ENCODE measurements around the gene SLC35F5.

- TF ChIP-seq TAF1 (IDR thresholded peaks at IDR 0.05; ENCODE audit: borderline replicate concordance, insufficient read depth, low read length) (no peak), POLR2AphosphoS5 (IDR thresholded peaks at IDR 0.05; ENCODE audit: low read depth, low read length) (no peak), SIN3A (IDR thresholded peaks at IDR 0.05; ENCODE audit: borderline replicate concordance, insufficient read depth, low read length) (no peak), REST (IDR thresholded peaks at IDR 0.05; ENCODE audit: insufficient read depth in 1 of 2, low read depth in 2 of 2, low read length in 2 of 2) (no peak), FOXP2 (optimal IDR thresholded peaks at IDR 0.05; ENCODE audit: borderline replicate concordance, extremely low read depth, extremely low read length, insufficient read depth) (no peak)
Observed at GRCh38 chr2:113755035-113755834, 1.2 kb downstream of the SLC35F5 start.

All from PFSK-1 (cell line).